HCT116 (cell line): Measurements from ENCODE around the gene SRRM2.

Experiments used
- CEBPB ChIP-seq: IDR thresholded peaks from 2 replicates; pipeline ENCODE4 v1.6.1; 2012; ENCODE audit warnings: low read depth
- ELF1 ChIP-seq: IDR thresholded peaks from 2 replicates; pipeline ENCODE4 v1.6.1; 2012; ENCODE audit warnings: low read depth, borderline replicate concordance
- EZH2 ChIP-seq: fragments of 200-600 bp; sonication (generic); IDR thresholded peaks from 2 replicates; pipeline ENCODE4 v1.6.1; 2017; ENCODE audit warnings: antibody characterized with exemption, mixed run types
- EZH2phosphoT487 ChIP-seq: fragments of 200-600 bp; IDR thresholded peaks from 2 replicates; pipeline ENCODE4 v1.6.1; 2018; ENCODE audit warnings: antibody characterized with exemption, borderline replicate concordance
- POLR2A ChIP-seq: IDR thresholded peaks from 2 replicates; pipeline ENCODE4 v1.7.0; 2011; ENCODE audit warnings: borderline replicate concordance; ENCODE audit not compliant: insufficient read depth, insufficient read length; ENCODE audit errors: extremely low read depth
- RAD21 ChIP-seq: IDR thresholded peaks from 2 replicates; pipeline ENCODE4 v1.6.1; 2012; ENCODE audit warnings: low read depth, mild to moderate bottlenecking
- TCF7L2 ChIP-seq: IDR thresholded peaks from 2 replicates; pipeline ENCODE4 v1.7.0; 2011; ENCODE audit warnings: borderline replicate concordance, inconsistent platforms; ENCODE audit not compliant: insufficient read depth, insufficient read length; ENCODE audit errors: extremely low read depth
- YY1 ChIP-seq: IDR thresholded peaks from 2 replicates; pipeline ENCODE4 v1.6.1; 2011; ENCODE audit warnings: low read length, low read depth, moderate library complexity, mild to moderate bottlenecking; ENCODE audit not compliant: insufficient replicate concordance; ENCODE audit errors: extremely low read depth
- TF ChIP-seq, protein P1 (sequence below), 3 experiments: fragments of 200-600 bp in 1 of 3; sonication (generic) in 1 of 3; IDR thresholded peaks in 2 of 3; conservative IDR thresholded peaks in 1 of 3; 2 replicates each; pipeline ENCODE4 v1.5.1; 2012 to 2017; ENCODE audit warnings: low read depth in 2 of 3, low read length in 2 of 3, antibody characterized with exemption in 1 of 3, borderline replicate concordance in 1 of 3, control low read depth in 1 of 3, mild to moderate bottlenecking in 1 of 3, mixed read lengths in 1 of 3, mixed run types in 1 of 3, moderate library complexity in 1 of 3; ENCODE audit not compliant: insufficient read depth in 1 of 3
- TF ChIP-seq, protein P2 (sequence below): IDR thresholded peaks from 2 replicates; pipeline ENCODE4 v1.6.1; 2012; ENCODE audit warnings: low read depth

DNA sequence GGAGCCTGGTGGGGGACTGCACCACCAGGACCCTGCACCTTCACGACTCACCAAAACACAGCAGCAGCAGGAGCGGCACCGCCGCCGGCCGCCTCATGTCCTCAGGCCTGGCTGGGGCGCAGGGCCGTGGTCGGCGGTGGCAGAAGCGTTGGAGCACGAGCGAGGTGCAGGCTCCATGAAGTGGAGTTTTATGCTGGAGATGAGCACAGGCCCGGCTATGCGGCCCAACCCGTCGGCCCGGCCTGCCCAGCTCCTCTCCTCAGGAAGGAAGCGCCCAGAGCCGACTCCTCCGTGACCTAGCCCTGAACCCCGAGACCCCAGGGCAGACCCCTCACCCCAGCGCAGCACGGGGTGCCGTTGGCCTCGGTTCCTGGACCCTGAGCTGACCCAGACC is 32.4 kb upstream of the SRRM2 start, which contains the start of gene PRSS27:
- TF ChIP-seq, protein P1, sequence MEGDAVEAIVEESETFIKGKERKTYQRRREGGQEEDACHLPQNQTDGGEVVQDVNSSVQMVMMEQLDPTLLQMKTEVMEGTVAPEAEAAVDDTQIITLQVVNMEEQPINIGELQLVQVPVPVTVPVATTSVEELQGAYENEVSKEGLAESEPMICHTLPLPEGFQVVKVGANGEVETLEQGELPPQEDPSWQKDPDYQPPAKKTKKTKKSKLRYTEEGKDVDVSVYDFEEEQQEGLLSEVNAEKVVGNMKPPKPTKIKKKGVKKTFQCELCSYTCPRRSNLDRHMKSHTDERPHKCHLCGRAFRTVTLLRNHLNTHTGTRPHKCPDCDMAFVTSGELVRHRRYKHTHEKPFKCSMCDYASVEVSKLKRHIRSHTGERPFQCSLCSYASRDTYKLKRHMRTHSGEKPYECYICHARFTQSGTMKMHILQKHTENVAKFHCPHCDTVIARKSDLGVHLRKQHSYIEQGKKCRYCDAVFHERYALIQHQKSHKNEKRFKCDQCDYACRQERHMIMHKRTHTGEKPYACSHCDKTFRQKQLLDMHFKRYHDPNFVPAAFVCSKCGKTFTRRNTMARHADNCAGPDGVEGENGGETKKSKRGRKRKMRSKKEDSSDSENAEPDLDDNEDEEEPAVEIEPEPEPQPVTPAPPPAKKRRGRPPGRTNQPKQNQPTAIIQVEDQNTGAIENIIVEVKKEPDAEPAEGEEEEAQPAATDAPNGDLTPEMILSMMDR (IDR thresholded peaks at IDR 0.05 in 2 of 3, conservative IDR thresholded peaks at IDR 0.05 in 1 of 3; ENCODE audit: borderline replicate concordance in 1 of 3, insufficient read depth in 1 of 3, low read depth in 2 of 3, low read length in 2 of 3) = no peak
- TF ChIP-seq EZH2 (no peak), CEBPB (no peak), YY1 (no peak), POLR2A (peak; percentile 3), EZH2phosphoT487 (no peak), TCF7L2 (no peak), RAD21 (no peak), ELF1 (no peak)
- TF ChIP-seq, protein P2, sequence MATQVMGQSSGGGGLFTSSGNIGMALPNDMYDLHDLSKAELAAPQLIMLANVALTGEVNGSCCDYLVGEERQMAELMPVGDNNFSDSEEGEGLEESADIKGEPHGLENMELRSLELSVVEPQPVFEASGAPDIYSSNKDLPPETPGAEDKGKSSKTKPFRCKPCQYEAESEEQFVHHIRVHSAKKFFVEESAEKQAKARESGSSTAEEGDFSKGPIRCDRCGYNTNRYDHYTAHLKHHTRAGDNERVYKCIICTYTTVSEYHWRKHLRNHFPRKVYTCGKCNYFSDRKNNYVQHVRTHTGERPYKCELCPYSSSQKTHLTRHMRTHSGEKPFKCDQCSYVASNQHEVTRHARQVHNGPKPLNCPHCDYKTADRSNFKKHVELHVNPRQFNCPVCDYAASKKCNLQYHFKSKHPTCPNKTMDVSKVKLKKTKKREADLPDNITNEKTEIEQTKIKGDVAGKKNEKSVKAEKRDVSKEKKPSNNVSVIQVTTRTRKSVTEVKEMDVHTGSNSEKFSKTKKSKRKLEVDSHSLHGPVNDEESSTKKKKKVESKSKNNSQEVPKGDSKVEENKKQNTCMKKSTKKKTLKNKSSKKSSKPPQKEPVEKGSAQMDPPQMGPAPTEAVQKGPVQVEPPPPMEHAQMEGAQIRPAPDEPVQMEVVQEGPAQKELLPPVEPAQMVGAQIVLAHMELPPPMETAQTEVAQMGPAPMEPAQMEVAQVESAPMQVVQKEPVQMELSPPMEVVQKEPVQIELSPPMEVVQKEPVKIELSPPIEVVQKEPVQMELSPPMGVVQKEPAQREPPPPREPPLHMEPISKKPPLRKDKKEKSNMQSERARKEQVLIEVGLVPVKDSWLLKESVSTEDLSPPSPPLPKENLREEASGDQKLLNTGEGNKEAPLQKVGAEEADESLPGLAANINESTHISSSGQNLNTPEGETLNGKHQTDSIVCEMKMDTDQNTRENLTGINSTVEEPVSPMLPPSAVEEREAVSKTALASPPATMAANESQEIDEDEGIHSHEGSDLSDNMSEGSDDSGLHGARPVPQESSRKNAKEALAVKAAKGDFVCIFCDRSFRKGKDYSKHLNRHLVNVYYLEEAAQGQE = no peak
